K562 (cell line): ENCODE results near the gene NREP. TPM values are rescaled to one million over a fixed set of nuclear protein-coding genes. Genes with fewer than 3 reads are reported as not detected.

Experiments
- ETS2 ChIP-seq: IDR thresholded peaks from 2 replicates; pipeline ENCODE4 v1.6.1; 2016; ENCODE audit warnings: borderline replicate concordance, missing genetic modification characterization, mild to moderate bottlenecking, moderate library complexity, missing compliant biosample characterization; ENCODE audit not compliant: poor library complexity, severe bottlenecking
- KAT8 ChIP-seq: fragments of 450-650 bp; IDR thresholded peaks from 2 replicates; pipeline ENCODE4 v1.6.1; 2016; ENCODE audit warnings: low read depth, mild to moderate bottlenecking
- MEIS2 ChIP-seq: fragments of 450-650 bp; IDR thresholded peaks from 2 replicates; pipeline ENCODE4 v1.6.1; 2014; ENCODE audit warnings: mild to moderate bottlenecking; ENCODE audit not compliant: partially characterized antibody
- NEUROD1 ChIP-seq: fragments of 150-350 bp; IDR thresholded peaks from 2 replicates; pipeline ENCODE4 v1.6.1; 2014; ENCODE audit warnings: borderline replicate concordance, low read length, low read depth; ENCODE audit not compliant: partially characterized antibody
- RBFOX2 ChIP-seq: fragments of 200-400 bp; formaldehyde crosslinking; IDR thresholded peaks from 2 replicates; pipeline ENCODE4 v1.6.1; 2017; ENCODE audit warnings: low read depth, mild to moderate bottlenecking, low read length, moderate library complexity
- RBM15 ChIP-seq: fragments of 200-400 bp; formaldehyde crosslinking; IDR thresholded peaks from 2 replicates; pipeline ENCODE4 v1.6.1; 2018; ENCODE audit warnings: mild to moderate bottlenecking, low read length, moderate library complexity; ENCODE audit not compliant: insufficient read depth
- YY1 ChIP-seq, 3 experiments: IDR thresholded peaks; 2 replicates each; pipeline ENCODE4 v1.6.1; 2011; ENCODE audit warnings: low read length in 2 of 3, mild to moderate bottlenecking in 2 of 3, moderate library complexity in 2 of 3, borderline replicate concordance in 1 of 3, control low read depth in 1 of 3, low read depth in 1 of 3; ENCODE audit not compliant: insufficient read depth in 3 of 3, insufficient replicate concordance in 2 of 3, control insufficient read depth in 1 of 3, insufficient read length in 1 of 3; ENCODE audit errors: extremely low read depth in 1 of 3
- ZNF184 ChIP-seq: sonication (generic); formaldehyde crosslinking; IDR thresholded peaks from 2 replicates; pipeline ENCODE4 v1.5.0; 2020; ENCODE audit warnings: missing genetic modification reagents
- ZNF717 ChIP-seq: fragments of 250-450 bp; sonication (Bioruptor Pico); IDR thresholded peaks from 2 replicates; pipeline ENCODE4 v1.5.0; 2021
- ZNF740 ChIP-seq, 3 experiments: fragments of 200-800 bp in 1 of 3; sonication (Bioruptor generic) in 1 of 3; sonication (generic) in 1 of 3; formaldehyde crosslinking in 1 of 3; IDR thresholded peaks; 2 replicates each; pipeline versions ENCODE4 v1.6.1 to v1.8.0; 2016 to 2022; ENCODE audit warnings: mild to moderate bottlenecking in 2 of 3, missing compliant biosample characterization in 2 of 3, missing genetic modification characterization in 2 of 3, missing genetic modification reagents in 1 of 3
- polyA plus RNA-seq, 8 experiments: library from polyadenylated mRNA; depleted of rRNA in 4 of 8; stranded (reverse) in 5 of 8; unstranded in 3 of 8; fragments of >200 nt; fragmentation: Nextera tagmentation in 2 of 8; fragmentation: Illumina TruSeq in 1 of 8; extraction: Ambion mirVana in 2 of 8; extraction: Trizol in 1 of 8; gene quantifications; 2 replicates each; pipeline versions ENCODE4 v1.2.1 to v1.2.3, GENCODE V29; 2011 to 2014; ENCODE audit warnings: inconsistent platforms in 1 of 8, missing spikeins in 1 of 8
- small RNA-seq: library from RNA; depleted of rRNA; stranded (forward); fragments of <200 nt; gene quantifications from one replicate; pipeline ENCODE3, GENCODE V24; 2014
- total RNA-seq, 7 experiments: library from RNA; depleted of rRNA in 6 of 7; stranded (reverse); fragments of >200 nt in 6 of 7; fragmentation: Illumina TruSeq in 2 of 7; extraction: Trizol in 2 of 7; gene quantifications; 2 replicates each; pipeline versions ENCODE4 v1.2.1 to v1.2.3, GENCODE V29; 2011 to 2021; ENCODE audit warnings: low replicate concordance in 1 of 7

The NREP gene
- total and polyA plus RNA-seq, 9 of the 15 experiments (the other 6 are each of a cell fraction or from before 2014, with no cell fraction given) = 0.08 to 0.58 (median 0.23) TPM; not detected in 1

GRCh38 chr5:111679611-111680010, 77.4 kb downstream of the NREP start (continued):
- TF ChIP-seq MEIS2 (no peak), NEUROD1 (no peak), KAT8 (no peak), ETS2 (tag) (no peak), ZNF184 (CRISPR knock-in tag) (no peak), RBFOX2 (no peak), ZNF717 (CRISPR knock-in tag) (no peak), RBM15 (no peak), ZNF740 (CRISPR knock-in tag; IDR thresholded peaks at IDR 0.05) (no peak), ZNF740 (tag; IDR thresholded peaks at IDR 0.05) (no peak), YY1 (IDR thresholded peaks at IDR 0.05; ENCODE audit: borderline replicate concordance in 1 of 3, control insufficient read depth in 1 of 3, extremely low read depth in 1 of 3, insufficient read depth in 3 of 3, insufficient read length in 1 of 3, insufficient replicate concordance in 2 of 3, low read depth in 1 of 3, low read length in 2 of 3) (no peak)

Small RNA genes within 50 kb of the gene (small RNA-seq; reads per million reads assigned to genes)
- not detected for gene RN7SKP57

Other genes with a start within 250 kb of the NREP start
- 28.8 and 30.7 TPM in 2 replicates for gene STARD4, start 244.7 kb downstream of the NREP start, total RNA-seq (2014; rRNA removed)
- 53.3 and 67.6 TPM in 2 replicates for gene STARD4, start 244.7 kb downstream of the NREP start, total RNA-seq (2014; rRNA removed; fragmentation: Illumina TruSeq; extraction: Trizol)
- 31.6 and 39.5 TPM in 2 replicates for gene STARD4, start 244.7 kb downstream of the NREP start, total RNA-seq (2015; rRNA removed; fragmentation: Illumina TruSeq; extraction: Trizol)
- 34.1 and 41.6 TPM in 2 replicates for gene STARD4, start 244.7 kb downstream of the NREP start, total RNA-seq (2021)
- gene STARD4, start 244.7 kb downstream of the NREP start, polyA plus RNA-seq (2011; rRNA removed) = 79.0 and 88.0 TPM in 2 replicates
- gene STARD4, start 244.7 kb downstream of the NREP start, polyA plus RNA-seq (2014; fragmentation: Illumina TruSeq; extraction: Trizol) = 34.0 and 36.1 TPM in 2 replicates
- 10 to 100 TPM; 28.4 to 33.3 TPM for gene STARD4, start 244.7 kb downstream of the NREP start, polyA plus RNA-seq (2014; fragmentation: Nextera tagmentation; extraction: Ambion mirVana)
- gene STARD4, start 244.7 kb downstream of the NREP start, polyA plus RNA-seq (2014; rRNA removed) = 33.7 and 35.9 TPM in 2 replicates